Measurements from ENCODE around the gene NEK4.

DNA sequence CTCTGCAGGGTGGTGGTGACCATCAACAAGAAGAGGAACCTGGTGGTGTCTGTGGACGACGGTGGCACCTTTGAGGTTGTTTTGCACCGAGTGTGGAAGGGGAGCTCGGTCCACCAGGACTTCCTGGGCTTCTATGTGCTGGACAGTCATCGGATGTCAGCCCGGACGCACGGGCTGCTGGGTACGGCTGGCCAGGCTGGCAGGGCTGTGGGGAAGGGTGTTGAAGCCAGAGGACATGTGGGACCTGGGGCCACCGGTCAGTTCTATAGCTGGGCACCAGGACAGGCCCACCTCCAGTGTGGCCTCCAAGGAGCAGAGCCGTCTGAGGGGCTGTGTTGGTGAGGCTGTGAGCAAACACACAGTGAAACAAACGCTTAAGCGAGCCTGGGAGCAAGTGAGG lies 20.0 kb upstream of the NEK4 start:
- TF ChIP-seq, protein P1, sequence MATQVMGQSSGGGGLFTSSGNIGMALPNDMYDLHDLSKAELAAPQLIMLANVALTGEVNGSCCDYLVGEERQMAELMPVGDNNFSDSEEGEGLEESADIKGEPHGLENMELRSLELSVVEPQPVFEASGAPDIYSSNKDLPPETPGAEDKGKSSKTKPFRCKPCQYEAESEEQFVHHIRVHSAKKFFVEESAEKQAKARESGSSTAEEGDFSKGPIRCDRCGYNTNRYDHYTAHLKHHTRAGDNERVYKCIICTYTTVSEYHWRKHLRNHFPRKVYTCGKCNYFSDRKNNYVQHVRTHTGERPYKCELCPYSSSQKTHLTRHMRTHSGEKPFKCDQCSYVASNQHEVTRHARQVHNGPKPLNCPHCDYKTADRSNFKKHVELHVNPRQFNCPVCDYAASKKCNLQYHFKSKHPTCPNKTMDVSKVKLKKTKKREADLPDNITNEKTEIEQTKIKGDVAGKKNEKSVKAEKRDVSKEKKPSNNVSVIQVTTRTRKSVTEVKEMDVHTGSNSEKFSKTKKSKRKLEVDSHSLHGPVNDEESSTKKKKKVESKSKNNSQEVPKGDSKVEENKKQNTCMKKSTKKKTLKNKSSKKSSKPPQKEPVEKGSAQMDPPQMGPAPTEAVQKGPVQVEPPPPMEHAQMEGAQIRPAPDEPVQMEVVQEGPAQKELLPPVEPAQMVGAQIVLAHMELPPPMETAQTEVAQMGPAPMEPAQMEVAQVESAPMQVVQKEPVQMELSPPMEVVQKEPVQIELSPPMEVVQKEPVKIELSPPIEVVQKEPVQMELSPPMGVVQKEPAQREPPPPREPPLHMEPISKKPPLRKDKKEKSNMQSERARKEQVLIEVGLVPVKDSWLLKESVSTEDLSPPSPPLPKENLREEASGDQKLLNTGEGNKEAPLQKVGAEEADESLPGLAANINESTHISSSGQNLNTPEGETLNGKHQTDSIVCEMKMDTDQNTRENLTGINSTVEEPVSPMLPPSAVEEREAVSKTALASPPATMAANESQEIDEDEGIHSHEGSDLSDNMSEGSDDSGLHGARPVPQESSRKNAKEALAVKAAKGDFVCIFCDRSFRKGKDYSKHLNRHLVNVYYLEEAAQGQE (IDR thresholded peaks at IDR 0.05; ENCODE audit: insufficient replicate concordance, low read depth), result no peak
- TF ChIP-seq, protein P2, sequence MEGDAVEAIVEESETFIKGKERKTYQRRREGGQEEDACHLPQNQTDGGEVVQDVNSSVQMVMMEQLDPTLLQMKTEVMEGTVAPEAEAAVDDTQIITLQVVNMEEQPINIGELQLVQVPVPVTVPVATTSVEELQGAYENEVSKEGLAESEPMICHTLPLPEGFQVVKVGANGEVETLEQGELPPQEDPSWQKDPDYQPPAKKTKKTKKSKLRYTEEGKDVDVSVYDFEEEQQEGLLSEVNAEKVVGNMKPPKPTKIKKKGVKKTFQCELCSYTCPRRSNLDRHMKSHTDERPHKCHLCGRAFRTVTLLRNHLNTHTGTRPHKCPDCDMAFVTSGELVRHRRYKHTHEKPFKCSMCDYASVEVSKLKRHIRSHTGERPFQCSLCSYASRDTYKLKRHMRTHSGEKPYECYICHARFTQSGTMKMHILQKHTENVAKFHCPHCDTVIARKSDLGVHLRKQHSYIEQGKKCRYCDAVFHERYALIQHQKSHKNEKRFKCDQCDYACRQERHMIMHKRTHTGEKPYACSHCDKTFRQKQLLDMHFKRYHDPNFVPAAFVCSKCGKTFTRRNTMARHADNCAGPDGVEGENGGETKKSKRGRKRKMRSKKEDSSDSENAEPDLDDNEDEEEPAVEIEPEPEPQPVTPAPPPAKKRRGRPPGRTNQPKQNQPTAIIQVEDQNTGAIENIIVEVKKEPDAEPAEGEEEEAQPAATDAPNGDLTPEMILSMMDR (IDR thresholded peaks at IDR 0.05; ENCODE audit: insufficient read depth, low read length), result no peak
- TF ChIP-seq POLR2AphosphoS5 (IDR thresholded peaks at IDR 0.05; ENCODE audit: low read depth) (no peak), SPI1 (IDR thresholded peaks at IDR 0.05; ENCODE audit: borderline replicate concordance, low read depth) (no peak)

Data from HL-60 (cell line).